Naive thymus-derived CD4-positive, alpha-beta T cell (primary cell): Measurements from ENCODE around the gene TAS2R39. TPM values are rescaled to one million over a fixed set of nuclear protein-coding genes. Genes with fewer than 3 reads are reported as not detected.

ENCODE experiments used
- ATAC-seq: fragments of 150-1000 bp; cut with Tn5 transposase; 2 replicates; pipeline ENCODE4 v1.10.0; 2021; ENCODE audit warnings: mild to moderate bottlenecking, moderate library complexity
- CTCF ChIA-PET: fragments of 350-600 bp; sonication (Branson Sonifier 250); formaldehyde crosslinking; loops from one replicate; lab custom pipeline; 2021; ENCODE audit warnings: antibody characterized with exemption; lab: Charles Lee
- POLR2A ChIA-PET: fragments of 350-600 bp; sonication (Branson Sonifier 250); formaldehyde crosslinking; loops from one replicate; lab custom pipeline; 2021; ENCODE audit warnings: antibody characterized with exemption, inconsistent platforms; lab: Charles Lee
- DNase-seq, 9 donors: peaks; one replicate each; pipeline versions ENCODE4 v3.0.0 to v3.0.0-alpha.2; 2020 to 2022; ENCODE audit warnings: mixed read lengths in 1 of 9
- H3K27ac ChIP-seq: one replicate; pipeline ENCODE4 v1.7.0; 2013; ENCODE audit warnings: mild to moderate bottlenecking, low read depth, low read length, moderate library complexity
- H3K27me3 ChIP-seq, 2 donors: one replicate each; pipeline ENCODE4 v1.7.0; 2013; ENCODE audit warnings: low read length in 2 of 2, mild to moderate bottlenecking in 2 of 2, moderate library complexity in 2 of 2; ENCODE audit not compliant: control insufficient read depth in 2 of 2, insufficient read depth in 2 of 2
- H3K36me3 ChIP-seq, 3 experiments: 1 replicate in 2 of 3; 2 replicates in 1 of 3; pipeline ENCODE4 v1.7.0; 2013; ENCODE audit warnings: low read length in 3 of 3, mild to moderate bottlenecking in 3 of 3, moderate library complexity in 1 of 3; ENCODE audit not compliant: insufficient read depth in 3 of 3, control insufficient read depth in 2 of 3
- H3K4me1 ChIP-seq, 2 donors: one replicate each; pipeline ENCODE4 v1.7.0; 2013; ENCODE audit warnings: low read length in 2 of 2, mild to moderate bottlenecking in 2 of 2, moderate library complexity in 1 of 2; ENCODE audit not compliant: control insufficient read depth in 2 of 2, insufficient read depth in 2 of 2
- H3K4me3 ChIP-seq: 2 replicates; pipeline ENCODE4 v1.7.0; 2013; ENCODE audit warnings: mild to moderate bottlenecking, low read length
- H3K9me3 ChIP-seq, 3 experiments: 1 replicate in 2 of 3; 2 replicates in 1 of 3; pipeline ENCODE4 v1.7.0; 2013; ENCODE audit warnings: low read length in 3 of 3; ENCODE audit not compliant: control insufficient read depth in 2 of 3
- H3K27ac Mint-ChIP-seq, 9 donors: one replicate each; pipeline ENCODE4 v1.8.0; 2020 to 2022; ENCODE audit warnings: mixed read lengths in 9 of 9, mild to moderate bottlenecking in 8 of 9, moderate library complexity in 5 of 9, inconsistent platforms in 2 of 9
- H3K27me3 Mint-ChIP-seq, 5 donors: one replicate each; pipeline ENCODE4 v1.8.0; 2021 to 2022; ENCODE audit warnings: mixed read lengths in 5 of 5, mild to moderate bottlenecking in 1 of 5
- H3K36me3 Mint-ChIP-seq, 5 donors: one replicate each; pipeline ENCODE4 v1.8.0; 2020 to 2022; ENCODE audit warnings: mixed read lengths in 5 of 5, mild to moderate bottlenecking in 3 of 5, inconsistent platforms in 1 of 5
- H3K4me1 Mint-ChIP-seq, 7 donors: one replicate each; pipeline ENCODE4 v1.8.0; 2020 to 2022; ENCODE audit warnings: mixed read lengths in 7 of 7, mild to moderate bottlenecking in 3 of 7, inconsistent platforms in 1 of 7
- H3K4me3 Mint-ChIP-seq, 10 donors: one replicate each; pipeline ENCODE4 v1.8.0; 2020 to 2022; ENCODE audit warnings: mild to moderate bottlenecking in 10 of 10, mixed read lengths in 10 of 10, moderate library complexity in 6 of 10, inconsistent platforms in 2 of 10
- H3K9me3 Mint-ChIP-seq, 11 donors: one replicate each; pipeline ENCODE4 v1.8.0; 2020 to 2022; ENCODE audit warnings: mixed read lengths in 11 of 11, mild to moderate bottlenecking in 4 of 11, inconsistent platforms in 1 of 11, moderate library complexity in 1 of 11
- intact Hi-C, 2 donors: fragments of 100-400 bp; cut with micrococcal nuclease; formaldehyde crosslinking; loops; one replicate each; pipeline ENCODE4 v1.15.1; 2023
- polyA plus RNA-seq, 2 donors: library from polyadenylated mRNA; unstranded; fragments of 300-500 nt; fragmentation: Illumina TruSeq; gene quantifications; one replicate each; pipeline ENCODE4 v1.2.3, GENCODE V29; 2021
- total RNA-seq, 6 experiments: library from RNA in 5 of 6; stranded (reverse) in 5 of 6; gene quantifications; 1 replicate in 5 of 6; 2 replicates in 1 of 6; pipeline ENCODE4 v1.2.3 and lab custom pipeline; 2021 to 2026

Gene TAS2R39
- total and polyA plus RNA-seq, 7 experiments from 2014 or later, result not detected

GRCh38 chr7:143188994-143189393, 5.8 kb downstream of the TAS2R39 start:
- no peak for DNase-seq
- no peaks in the 10 kb centered on the region for H3K27me3 ChIP-seq
- no peak overlapping the region for H3K4me3 ChIP-seq
- Mint-ChIP-seq H3K36me3 (peaks cover 0 to 3% (median 0%) of the 10 kb centered on the region in 5 donors), H3K4me3 (no peak overlapping the region), H3K27ac (no peak overlapping the region), H3K9me3 (no peaks in the 10 kb centered on the region), H3K4me1 (no peaks in the 10 kb centered on the region), H3K27me3 (peaks cover 11 to 19% (median 14%) of the 10 kb centered on the region in 5 donors)
- POLR2A ChIA-PET, result no interaction called here
- H3K9me3 ChIP-seq, result no peaks in the 10 kb centered on the region
- H3K27ac ChIP-seq, result no peak overlapping the region
- H3K36me3 ChIP-seq, result no peaks in the 10 kb centered on the region
- no peak for ATAC-seq
- intact Hi-C loops, result no loop called here
- CTCF ChIA-PET, result no interaction called here
- no peaks in the 10 kb centered on the region for H3K4me1 ChIP-seq

- ChIA-PET CTCF (no interaction called here), POLR2A (no interaction called here)
- Mint-ChIP-seq H3K27ac (no peak overlapping the region), H3K4me1 (no peaks in the 10 kb centered on the region), H3K36me3 (no peaks in the 10 kb centered on the region), H3K9me3 (peaks cover 0 to 2% (median 0%) of the 10 kb centered on the region in 11 donors), H3K4me3 (no peak overlapping the region), H3K27me3 (peaks cover 4 to 19% (median 6%) of the 10 kb centered on the region in 5 donors)
- H3K27me3 ChIP-seq, result no peaks in the 10 kb centered on the region
- no peak for ATAC-seq
- H3K4me3 ChIP-seq, result no peak overlapping the region
- H3K9me3 ChIP-seq, result no peaks in the 10 kb centered on the region
- H3K4me1 ChIP-seq, result no peaks in the 10 kb centered on the region
- intact Hi-C loops, result no loop called here
- no peaks in the 10 kb centered on the region for H3K36me3 ChIP-seq
- DNase-seq, result no peak
- H3K27ac ChIP-seq, result no peak overlapping the region
These were observed 10.7 kb downstream of the TAS2R39 start for GRCh38 chr7:143193880-143194279.

- H3K36me3 Mint-ChIP-seq, result no peaks in the 10 kb centered on the region
- no peak for ATAC-seq
- H3K27ac ChIP-seq, result no peak overlapping the region
- H3K27me3 Mint-ChIP-seq, result peaks cover 4 to 36% (median 13%) of the 10 kb centered on the region in 5 donors
- no peaks in the 10 kb centered on the region for H3K4me1 ChIP-seq
- intact Hi-C loops, result no loop called here
- H3K27me3 ChIP-seq, result no peaks in the 10 kb centered on the region
- H3K27ac Mint-ChIP-seq, result no peak overlapping the region
- peaks cover 0 to 3% (median 0%) of the 10 kb centered on the region in 7 donors for H3K4me1 Mint-ChIP-seq
- no peaks in the 10 kb centered on the region for H3K36me3 ChIP-seq
- no peak for DNase-seq
- peaks cover 0 to 2% (median 0%) of the 10 kb centered on the region in 11 donors for H3K9me3 Mint-ChIP-seq
- no peak overlapping the region for H3K4me3 Mint-ChIP-seq
- H3K9me3 ChIP-seq, result no peaks in the 10 kb centered on the region
- CTCF ChIA-PET, result no interaction called here
- H3K4me3 ChIP-seq, result no peak overlapping the region
- POLR2A ChIA-PET, result no interaction called here
These were observed 15.8 kb downstream of the TAS2R39 start for GRCh38 chr7:143199040-143199439.

- intact Hi-C loops, result no loop called here
- Histone ChIP-seq H3K27me3 (no peaks in the 10 kb centered on the region), H3K27ac (no peak overlapping the region), H3K4me1 (peaks cover 8 to 10% of the 10 kb centered on the region in 2 donors), H3K4me3 (no peak overlapping the region), H3K9me3 (no peaks in the 10 kb centered on the region), H3K36me3 (no peaks in the 10 kb centered on the region)
- POLR2A ChIA-PET, result no interaction called here
- H3K4me3 Mint-ChIP-seq, result no peak overlapping the region
- H3K27me3 Mint-ChIP-seq, result peaks cover 4 to 45% (median 13%) of the 10 kb centered on the region in 5 donors
- H3K4me1 Mint-ChIP-seq, result peaks cover 8 to 25% (median 11%) of the 10 kb centered on the region in 7 donors
- no peak for ATAC-seq
- no peak overlapping the region for H3K27ac Mint-ChIP-seq
- H3K36me3 Mint-ChIP-seq, result no peaks in the 10 kb centered on the region
- no peak for DNase-seq
- H3K9me3 Mint-ChIP-seq, result peaks cover 0 to 2% (median 0%) of the 10 kb centered on the region in 11 donors
- CTCF ChIA-PET, result interaction anchor here (1.0 kb wide), 1 partner anchor 12 kb away, joined by 4 read pairs; no protein-coding TSS in a partner anchor
These were observed 18.9 kb downstream of the TAS2R39 start for GRCh38 chr7:143202161-143202560.

GRCh38 chr7:143203386-143203785, 20.2 kb downstream of the TAS2R39 start:
- no peak overlapping the region for H3K27ac Mint-ChIP-seq
- H3K9me3 Mint-ChIP-seq, result peaks cover 0 to 2% (median 0%) of the 10 kb centered on the region in 11 donors
- DNase-seq (no peak), ATAC-seq (no peak)
- Histone ChIP-seq H3K4me1 (peaks cover 8 to 10% of the 10 kb centered on the region in 2 donors), H3K9me3 (no peaks in the 10 kb centered on the region), H3K27ac (no peak overlapping the region), H3K27me3 (no peaks in the 10 kb centered on the region), H3K4me3 (no peak overlapping the region), H3K36me3 (no peaks in the 10 kb centered on the region)
- H3K4me3 Mint-ChIP-seq, result no peak overlapping the region
- ChIA-PET CTCF (interaction anchor here (1.0 to 1.8 kb wide), 2 partner anchors 11 to 12 kb away, joined by 4 to 6 read pairs; no protein-coding TSS in a partner anchor), POLR2A (no interaction called here)
- intact Hi-C loops, result no loop called here
- no peaks in the 10 kb centered on the region for H3K36me3 Mint-ChIP-seq
- peaks cover 8 to 25% (median 11%) of the 10 kb centered on the region in 7 donors for H3K4me1 Mint-ChIP-seq
- peaks cover 0 to 41% (median 13%) of the 10 kb centered on the region in 5 donors for H3K27me3 Mint-ChIP-seq

- no peaks in the 10 kb centered on the region for H3K27me3 ChIP-seq
- peak overlapping the region in 2 of 9 donors; percentile 3 to 53 for H3K27ac Mint-ChIP-seq
- peak in 6 of 9 donors; percentile 16 to 30 (median 18) for DNase-seq
- H3K4me1 Mint-ChIP-seq, result peaks cover 8 to 25% (median 13%) of the 10 kb centered on the region in 7 donors
- ATAC-seq, result peak; percentile 91
- H3K4me3 ChIP-seq, result no peak overlapping the region
- peaks cover 8 to 10% of the 10 kb centered on the region in 2 donors for H3K4me1 ChIP-seq
- peaks cover 0 to 34% (median 6%) of the 10 kb centered on the region in 5 donors for H3K27me3 Mint-ChIP-seq
- CTCF ChIA-PET, result interaction anchor here (1.5 kb wide), 1 partner anchor 10 kb away, joined by 3 read pairs; no protein-coding TSS in a partner anchor
- H3K9me3 ChIP-seq, result no peaks in the 10 kb centered on the region
- H3K4me3 Mint-ChIP-seq, result peak overlapping the region; percentile 29 to 70 (median 61)
- H3K27ac ChIP-seq, result no peak overlapping the region
- H3K36me3 Mint-ChIP-seq, result no peaks in the 10 kb centered on the region
- POLR2A ChIA-PET, result no interaction called here
- no peaks in the 10 kb centered on the region for H3K36me3 ChIP-seq
- no peaks in the 10 kb centered on the region for H3K9me3 Mint-ChIP-seq
- intact Hi-C loops, result no loop called here
These were observed 22.5 kb downstream of the TAS2R39 start for GRCh38 chr7:143205560-143206293.
